Calu3 (cell line): ENCODE data around the gene STK16. TPM values are rescaled to one million over a fixed set of nuclear protein-coding genes. Genes with fewer than 3 reads are reported as not detected.

Experiments
- BruUV-seq: library from RNA; stranded (reverse); fragments of 400-500 nt; replicated peaks from 2 replicates; lab custom pipeline; 2021; lab: Mats Ljungman, UMichigan
- CTCF ChIA-PET: fragments of 300-600 bp; sonication (Branson Sonifier 250); formaldehyde crosslinking; loops from one replicate; lab custom pipeline; 2022; ENCODE audit warnings: antibody characterized with exemption; lab: Charles Lee
- DNase-seq: peaks from one replicate; pipeline ENCODE4 v3.0.0; 2022
- H3K27ac Mint-ChIP-seq: one replicate; pipeline ENCODE4 v1.8.0; 2022; ENCODE audit warnings: mixed read lengths; ENCODE audit not compliant: unreplicated experiment
- H3K27me3 Mint-ChIP-seq: one replicate; pipeline ENCODE4 v1.8.0; 2022; ENCODE audit warnings: mixed read lengths; ENCODE audit not compliant: unreplicated experiment
- H3K36me3 Mint-ChIP-seq: one replicate; pipeline ENCODE4 v1.8.0; 2022; ENCODE audit warnings: mild to moderate bottlenecking, moderate library complexity, mixed read lengths; ENCODE audit not compliant: insufficient read depth, unreplicated experiment
- H3K4me1 Mint-ChIP-seq: one replicate; pipeline ENCODE4 v1.8.0; 2022; ENCODE audit warnings: mild to moderate bottlenecking, low read depth, mixed read lengths; ENCODE audit not compliant: unreplicated experiment
- H3K4me3 Mint-ChIP-seq: one replicate; pipeline ENCODE4 v1.8.0; 2022; ENCODE audit warnings: mild to moderate bottlenecking, low read depth, moderate library complexity, mixed read lengths; ENCODE audit not compliant: unreplicated experiment
- H3K9me3 Mint-ChIP-seq: one replicate; pipeline ENCODE4 v1.8.0; 2022; ENCODE audit warnings: low read depth, mixed read lengths; ENCODE audit not compliant: unreplicated experiment
- intact Hi-C: fragments of 100-400 bp; cut with micrococcal nuclease; formaldehyde crosslinking; loops from one replicate; pipeline ENCODE4 v1.10.0; 2022; ENCODE audit not compliant: unreplicated experiment
- total RNA-seq: library from RNA; stranded (reverse); gene quantifications from 2 replicates; pipeline ENCODE4 v1.2.3, GENCODE V29; 2022
- TF ChIP-seq, protein P1 (sequence below): fragments of 200-600 bp; IDR thresholded peaks from one replicate; pipeline ENCODE4 v1.8.0; 2022; ENCODE audit warnings: antibody characterized with exemption; ENCODE audit not compliant: unreplicated experiment

STK16 gene
- total RNA-seq, 1 experiment from 2014 or later, result 26.7 TPM

- Mint-ChIP-seq H3K27ac (no peak overlapping the region), H3K9me3 (no peaks in the 10 kb centered on the region), H3K4me1 (peaks cover 29% of the 10 kb centered on the region), H3K36me3 (peaks cover 13% of the 10 kb centered on the region), H3K27me3 (no peaks in the 10 kb centered on the region), H3K4me3 (no peak overlapping the region)
- no peak for DNase-seq
- intact Hi-C loops, result no loop called here
- TF ChIP-seq, protein P1, sequence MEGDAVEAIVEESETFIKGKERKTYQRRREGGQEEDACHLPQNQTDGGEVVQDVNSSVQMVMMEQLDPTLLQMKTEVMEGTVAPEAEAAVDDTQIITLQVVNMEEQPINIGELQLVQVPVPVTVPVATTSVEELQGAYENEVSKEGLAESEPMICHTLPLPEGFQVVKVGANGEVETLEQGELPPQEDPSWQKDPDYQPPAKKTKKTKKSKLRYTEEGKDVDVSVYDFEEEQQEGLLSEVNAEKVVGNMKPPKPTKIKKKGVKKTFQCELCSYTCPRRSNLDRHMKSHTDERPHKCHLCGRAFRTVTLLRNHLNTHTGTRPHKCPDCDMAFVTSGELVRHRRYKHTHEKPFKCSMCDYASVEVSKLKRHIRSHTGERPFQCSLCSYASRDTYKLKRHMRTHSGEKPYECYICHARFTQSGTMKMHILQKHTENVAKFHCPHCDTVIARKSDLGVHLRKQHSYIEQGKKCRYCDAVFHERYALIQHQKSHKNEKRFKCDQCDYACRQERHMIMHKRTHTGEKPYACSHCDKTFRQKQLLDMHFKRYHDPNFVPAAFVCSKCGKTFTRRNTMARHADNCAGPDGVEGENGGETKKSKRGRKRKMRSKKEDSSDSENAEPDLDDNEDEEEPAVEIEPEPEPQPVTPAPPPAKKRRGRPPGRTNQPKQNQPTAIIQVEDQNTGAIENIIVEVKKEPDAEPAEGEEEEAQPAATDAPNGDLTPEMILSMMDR, result no peak
- no TSS peak for BruUV-seq
- CTCF ChIA-PET, result interaction anchor here (0.6 kb wide), 1 partner anchor 38 kb away, joined by 8 read pairs; no protein-coding TSS in a partner anchor
These were observed 25.7 kb downstream of the STK16 start for GRCh38 chr2:219271021-219271420.

DNA sequence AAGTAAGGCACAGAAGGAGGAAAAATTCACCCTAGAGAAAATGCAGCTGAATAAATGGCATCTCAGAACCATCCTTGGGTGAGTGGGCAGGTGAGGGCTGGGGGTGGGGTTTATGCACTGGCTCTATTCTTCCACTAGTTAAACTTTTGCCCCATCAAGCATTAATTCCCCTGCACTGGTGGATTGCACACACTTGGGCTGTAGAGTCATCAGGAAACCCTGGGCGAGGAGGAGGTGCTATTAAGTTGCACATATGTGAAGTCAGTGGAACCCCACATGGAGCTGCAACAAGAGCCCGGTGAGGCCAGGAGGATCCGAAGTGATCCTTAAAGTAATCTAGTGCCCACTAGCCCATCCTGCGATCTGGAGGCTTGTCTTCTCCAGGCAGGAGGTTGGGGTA is 27.1 kb downstream of the STK16 start:
- Mint-ChIP-seq H3K36me3 (peaks cover 13% of the 10 kb centered on the region), H3K27ac (no peak overlapping the region), H3K9me3 (no peaks in the 10 kb centered on the region), H3K4me3 (no peak overlapping the region), H3K27me3 (no peaks in the 10 kb centered on the region), H3K4me1 (peaks cover 33% of the 10 kb centered on the region)
- CTCF ChIA-PET, result no interaction called here
- DNase-seq, result no peak
- TF ChIP-seq, protein P1, result no peak
- no TSS peak for BruUV-seq
- intact Hi-C loops, result no loop called here

- peaks cover 39% of the 10 kb centered on the region for H3K4me1 Mint-ChIP-seq
- CTCF ChIA-PET, result interaction anchor here (0.6 to 2.8 kb wide), 4 partner anchors 11 to 1522 kb away, joined by 3 to 18 read pairs (median 6); no protein-coding TSS in a partner anchor
- H3K9me3 Mint-ChIP-seq, result no peaks in the 10 kb centered on the region
- BruUV-seq, result no TSS peak
- no peak overlapping the region for H3K27ac Mint-ChIP-seq
- intact Hi-C loops, result no loop called here
- DNase-seq, result no peak
- peaks cover 19% of the 10 kb centered on the region for H3K36me3 Mint-ChIP-seq
- no peaks in the 10 kb centered on the region for H3K27me3 Mint-ChIP-seq
- no peak overlapping the region for H3K4me3 Mint-ChIP-seq
- TF ChIP-seq, protein P1, result no peak
These were observed 27.7 kb downstream of the STK16 start for GRCh38 chr2:219272995-219273394.

GRCh38 chr2:219273937-219274336 is 28.7 kb downstream of the STK16 start:
- peak overlapping the region; percentile 0 for H3K4me3 Mint-ChIP-seq
- no peaks in the 10 kb centered on the region for H3K9me3 Mint-ChIP-seq
- peaks cover 47% of the 10 kb centered on the region for H3K4me1 Mint-ChIP-seq

More at GRCh38 chr2:219273937-219274336, 28.7 kb downstream of the STK16 start:
- DNase-seq, result peak; percentile 89
- intact Hi-C loops, result no loop called here
- no peaks in the 10 kb centered on the region for H3K27me3 Mint-ChIP-seq
- H3K36me3 Mint-ChIP-seq, result peaks cover 26% of the 10 kb centered on the region
- CTCF ChIA-PET, result interaction anchor here (0.7 to 2.8 kb wide), 7 partner anchors 11 to 63 kb away, joined by 3 to 18 read pairs (median 5); partner anchors contain the start of genes GLB1L, STK16 and TUBA4A
- BruUV-seq, result no TSS peak
- TF ChIP-seq, protein P1, result no peak
- H3K27ac Mint-ChIP-seq, result peak overlapping the region; percentile 89
